ENCODE measurements around the gene IL17REL.

IL17REL gene

DNA sequence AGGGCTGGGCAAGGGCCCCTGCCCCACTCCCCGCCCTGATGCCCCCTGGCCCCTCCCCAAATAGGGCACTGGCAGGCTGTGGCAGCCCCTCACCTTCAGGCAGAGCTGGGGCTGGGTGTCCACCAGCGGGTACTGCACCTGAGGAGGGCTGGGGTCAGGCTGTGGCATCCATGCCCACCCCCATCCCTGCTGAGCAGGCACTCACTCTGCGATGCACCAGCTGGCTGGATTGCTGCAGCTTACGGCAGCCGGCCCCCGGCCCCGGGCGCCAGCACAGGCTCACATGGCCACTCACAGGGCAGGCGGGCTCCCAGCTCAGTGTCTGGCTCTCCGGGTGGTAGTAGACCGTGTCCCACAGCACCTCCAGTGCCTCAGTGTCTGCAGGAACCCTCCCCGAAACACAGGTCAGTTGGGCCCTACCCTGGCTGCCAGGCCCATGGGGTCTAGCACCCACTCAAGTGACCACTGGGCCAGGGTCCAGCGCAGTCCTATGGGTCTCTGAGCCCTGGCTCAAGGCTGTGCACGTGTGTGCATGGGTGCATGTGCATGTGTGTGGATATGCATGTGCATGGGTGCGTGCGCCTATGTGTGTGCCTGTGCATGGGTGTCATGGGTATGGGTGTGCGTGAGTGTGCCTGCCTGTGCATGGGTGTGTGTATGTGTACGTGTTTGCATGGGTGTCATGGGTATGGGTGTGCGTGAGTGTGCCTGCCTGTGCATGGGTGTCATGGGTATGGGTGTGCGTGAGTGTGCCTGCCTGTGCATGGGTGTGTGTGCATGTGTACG, 14.4 kb downstream of the IL17REL start:
- DNase-seq (ENCODE audit: low read depth) = no peak
- in situ Hi-C loops (cut with HindIII; ENCODE audit: low sequenced_read_pairs) = no loop called here
- no peak overlapping the region for H3K4me3 ChIP-seq (ENCODE audit: low read depth, low read length)
- TF ChIP-seq, protein P1, sequence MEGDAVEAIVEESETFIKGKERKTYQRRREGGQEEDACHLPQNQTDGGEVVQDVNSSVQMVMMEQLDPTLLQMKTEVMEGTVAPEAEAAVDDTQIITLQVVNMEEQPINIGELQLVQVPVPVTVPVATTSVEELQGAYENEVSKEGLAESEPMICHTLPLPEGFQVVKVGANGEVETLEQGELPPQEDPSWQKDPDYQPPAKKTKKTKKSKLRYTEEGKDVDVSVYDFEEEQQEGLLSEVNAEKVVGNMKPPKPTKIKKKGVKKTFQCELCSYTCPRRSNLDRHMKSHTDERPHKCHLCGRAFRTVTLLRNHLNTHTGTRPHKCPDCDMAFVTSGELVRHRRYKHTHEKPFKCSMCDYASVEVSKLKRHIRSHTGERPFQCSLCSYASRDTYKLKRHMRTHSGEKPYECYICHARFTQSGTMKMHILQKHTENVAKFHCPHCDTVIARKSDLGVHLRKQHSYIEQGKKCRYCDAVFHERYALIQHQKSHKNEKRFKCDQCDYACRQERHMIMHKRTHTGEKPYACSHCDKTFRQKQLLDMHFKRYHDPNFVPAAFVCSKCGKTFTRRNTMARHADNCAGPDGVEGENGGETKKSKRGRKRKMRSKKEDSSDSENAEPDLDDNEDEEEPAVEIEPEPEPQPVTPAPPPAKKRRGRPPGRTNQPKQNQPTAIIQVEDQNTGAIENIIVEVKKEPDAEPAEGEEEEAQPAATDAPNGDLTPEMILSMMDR (IDR thresholded peaks at IDR 0.05; ENCODE audit: low read depth, low read length, missing control alignments) = no peak

DNA sequence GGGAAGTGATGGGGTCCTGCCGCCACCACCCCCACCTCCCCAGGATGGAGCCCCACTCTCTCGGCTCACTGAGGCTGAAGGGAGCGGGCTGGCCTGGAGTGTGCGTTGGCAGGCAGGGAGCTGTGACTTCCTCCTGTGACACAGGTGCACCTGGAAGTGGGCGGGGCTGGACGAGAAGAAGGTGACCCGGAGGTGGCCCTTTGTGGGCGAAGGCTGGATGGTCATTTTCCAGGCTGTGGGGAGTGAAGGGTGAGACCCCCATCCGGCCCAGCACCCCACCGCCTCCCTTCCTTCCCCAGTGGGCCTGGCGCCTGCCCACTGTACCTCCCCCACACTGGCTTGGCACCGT, 15.3 kb downstream of the IL17REL start:
- TF ChIP-seq, protein P1 (IDR thresholded peaks at IDR 0.05; ENCODE audit: low read depth, low read length, missing control alignments) = no peak
- no peak for DNase-seq (ENCODE audit: low read depth)
- H3K4me3 ChIP-seq (ENCODE audit: low read depth, low read length) = no peak overlapping the region
- in situ Hi-C loops (cut with HindIII; ENCODE audit: low sequenced_read_pairs) = no loop called here

DNA sequence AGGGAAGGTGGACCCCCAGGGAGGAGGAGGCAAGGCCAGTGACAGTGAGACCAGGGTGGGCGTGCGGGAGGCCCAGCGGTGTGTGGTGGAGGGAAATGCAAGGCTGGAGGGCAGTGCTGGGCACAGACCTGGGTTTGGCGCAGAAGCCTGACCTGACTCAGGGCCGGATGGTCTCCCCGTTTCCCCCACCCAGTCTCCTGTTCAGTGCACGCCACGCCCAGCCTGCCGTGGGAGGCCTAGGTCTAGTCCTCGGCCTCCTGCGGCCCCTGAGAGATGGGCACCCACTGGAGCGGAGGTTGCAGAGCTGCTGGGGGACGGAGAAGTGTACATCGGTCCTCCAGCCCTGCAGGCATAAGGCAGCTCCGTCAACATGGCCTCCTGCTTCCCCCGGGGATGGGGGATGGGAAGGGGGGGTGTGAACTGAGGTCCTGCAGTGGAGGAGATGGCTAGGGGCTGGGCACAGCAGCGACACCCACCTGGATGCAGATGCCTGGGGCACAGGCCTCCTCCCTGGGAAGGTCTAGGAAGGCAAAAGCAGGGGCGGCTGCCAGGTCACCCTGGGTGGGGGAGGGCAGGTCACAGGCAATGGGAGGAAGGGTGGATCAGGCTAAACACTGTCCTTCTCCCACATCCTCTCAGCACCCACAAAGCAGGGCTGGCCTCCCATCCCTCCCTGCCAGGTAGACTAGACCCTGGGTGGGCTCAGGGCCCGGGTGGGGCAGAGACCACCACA, 15.9 kb downstream of the IL17REL start:
- no peak overlapping the region for H3K4me3 ChIP-seq (ENCODE audit: low read depth, low read length)
- TF ChIP-seq, protein P1 (IDR thresholded peaks at IDR 0.05; ENCODE audit: low read depth, low read length, missing control alignments) = no peak
- DNase-seq (ENCODE audit: low read depth) = no peak
- in situ Hi-C loops (cut with HindIII; ENCODE audit: low sequenced_read_pairs) = no loop called here

DNA sequence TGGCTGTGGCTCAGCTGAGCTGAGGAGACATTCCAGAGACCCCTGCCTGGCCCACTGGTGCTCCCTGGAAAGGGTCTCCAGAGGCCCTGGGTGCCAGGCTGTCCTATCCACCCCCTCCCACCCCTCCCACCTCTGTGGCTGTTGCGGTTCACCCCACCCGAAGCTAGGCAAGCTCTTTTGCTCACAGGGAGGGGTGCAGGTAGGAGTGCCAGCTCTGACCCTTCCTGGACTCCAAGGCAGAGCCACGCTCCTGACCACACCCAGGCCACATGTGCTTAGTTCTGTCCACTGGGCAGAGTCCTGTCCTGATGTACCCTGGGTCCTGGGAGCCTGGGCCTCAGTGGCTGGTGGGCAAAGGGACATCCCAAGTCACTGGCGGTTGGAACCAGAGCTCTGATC, 16.4 kb downstream of the IL17REL start:
- H3K4me3 ChIP-seq (ENCODE audit: low read depth, low read length) = no peak overlapping the region
- in situ Hi-C loops (cut with HindIII; ENCODE audit: low sequenced_read_pairs) = no loop called here
- no peak for DNase-seq (ENCODE audit: low read depth)
- TF ChIP-seq, protein P1 (IDR thresholded peaks at IDR 0.05; ENCODE audit: low read depth, low read length, missing control alignments) = no peak

DNA sequence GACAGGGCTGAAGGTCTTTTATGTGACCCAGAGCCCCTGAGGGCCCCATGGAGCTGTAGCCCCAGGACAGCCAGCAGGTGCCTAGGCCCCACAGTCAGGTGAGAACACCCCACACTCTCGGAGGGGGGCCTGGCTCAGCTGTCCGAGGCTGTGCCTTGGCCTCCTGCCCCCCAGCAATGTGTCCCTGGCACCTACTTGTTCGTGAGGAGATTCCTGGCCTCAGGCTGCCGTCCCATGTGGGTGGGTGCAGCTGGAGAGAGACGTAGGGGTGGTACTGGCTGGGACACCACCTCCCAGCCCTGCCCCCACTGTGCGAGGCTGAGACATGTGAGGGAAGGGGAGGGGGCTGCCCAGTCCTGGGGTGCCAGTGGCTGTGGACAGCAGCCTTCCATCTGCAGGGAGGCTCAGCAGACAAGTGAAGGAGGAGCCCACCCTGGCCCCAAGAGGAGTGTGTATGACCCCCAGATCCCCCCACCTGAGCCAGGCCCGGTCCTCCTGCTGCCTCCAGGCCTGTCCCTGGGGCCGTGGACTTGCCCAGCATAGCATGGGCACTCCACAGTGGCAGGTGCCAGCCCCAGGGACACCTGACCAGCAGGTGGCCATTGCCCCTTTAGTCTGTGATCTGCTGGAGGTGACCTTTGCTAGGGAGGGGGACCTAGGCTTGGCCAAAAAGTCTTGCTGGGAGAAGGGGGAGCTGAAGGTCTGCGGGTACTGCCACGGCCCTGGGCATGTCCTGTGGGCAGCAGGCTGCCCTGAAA, 17.0 kb downstream of the IL17REL start:
- in situ Hi-C loops (cut with HindIII; ENCODE audit: low sequenced_read_pairs) = no loop called here
- no peak for DNase-seq (ENCODE audit: low read depth)
- TF ChIP-seq, protein P1 (IDR thresholded peaks at IDR 0.05; ENCODE audit: low read depth, low read length, missing control alignments) = no peak
- H3K4me3 ChIP-seq (ENCODE audit: low read depth, low read length) = no peak overlapping the region

DNA sequence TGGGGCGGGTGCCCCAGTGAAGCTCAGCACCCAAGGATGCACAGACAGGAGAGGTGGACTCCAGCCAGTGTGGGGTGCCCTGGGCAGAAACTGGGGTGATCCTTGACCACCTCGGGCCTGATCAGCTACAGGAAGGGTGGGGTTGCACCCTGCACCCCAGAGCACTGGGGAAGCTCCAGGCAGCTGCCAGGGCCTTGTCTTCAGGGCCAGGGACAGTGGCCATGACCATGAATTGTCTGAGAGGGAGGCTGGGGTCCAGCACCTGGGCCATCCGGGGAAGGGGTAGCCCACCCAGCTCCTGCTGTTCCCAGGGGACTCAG, 17.6 kb downstream of the IL17REL start:
- no peak for DNase-seq (ENCODE audit: low read depth)
- in situ Hi-C loops (cut with HindIII; ENCODE audit: low sequenced_read_pairs) = no loop called here
- TF ChIP-seq, protein P1 (IDR thresholded peaks at IDR 0.05; ENCODE audit: low read depth, low read length, missing control alignments) = no peak
- H3K4me3 ChIP-seq (ENCODE audit: low read depth, low read length) = no peak overlapping the region

All from astrocyte of the cerebellum (primary cell).